ENCODE data around the gene LRRC4C. TPM values are rescaled to one million over a fixed set of nuclear protein-coding genes. Genes with fewer than 3 reads are reported as not detected.

The LRRC4C gene
- total RNA-seq, 1 experiment from 2014 or later, result 0.13 TPM

GRCh38 chr11:41190437-41191082 is 268.9 kb downstream of the LRRC4C start:
- Mint-ChIP-seq H3K36me3 (ENCODE audit: insufficient read depth in 1 of 3, low read depth in 3 of 3) (peaks cover 0 to 5% (median 0%) of the 10 kb centered on the region in 3 experiments; a peak in 1 of 7 replicates), H3K4me3 (no peak overlapping the region), H3K4me1 (peaks cover 3 to 6% of the 10 kb centered on the region in 2 experiments; a peak in 2 of 4 replicates), H3K27me3 (ENCODE audit: low read depth) (no peaks in the 10 kb centered on the region), H3K9me3 (peaks cover 0 to 10% of the 10 kb centered on the region in 2 experiments; a peak in 4 of 5 replicates), H3K27ac (no peak overlapping the region)
- no peaks in the 10 kb centered on the region for H3K9me3 ChIP-seq (ENCODE audit: control insufficient read depth, low read depth, low read length)
- WGBS (ENCODE audit: extremely low coverage, insufficient read length, low lambda C conversion rate), result no CpG with 5 or more reads among the region's 14 CpGs
- H3T11ph ChIP-seq (ENCODE audit: low read length), result no peak overlapping the region
- no peak overlapping the region for H4K91ac ChIP-seq (ENCODE audit: insufficient read length, low read depth, low read length)
- no peak overlapping the region for H3K18ac ChIP-seq (ENCODE audit: insufficient read length, low read depth, low read length)
- H3K27ac ChIP-seq (ENCODE audit: insufficient read length, low read depth, low read length), result no peak overlapping the region
- no peak for TF ChIP-seq CTCF (conservative IDR thresholded peaks at IDR 0.05)
- H2AFZ ChIP-seq (ENCODE audit: low read length), result no peak overlapping the region
- H2BK5ac ChIP-seq (ENCODE audit: insufficient read length, low read length), result no peak overlapping the region
- H2BK120ac ChIP-seq (ENCODE audit: low read depth, low read length, poor library complexity, severe bottlenecking), result no peak overlapping the region
- no peak overlapping the region for H3K14ac ChIP-seq (ENCODE audit: insufficient read depth, low read length)
- no peak overlapping the region for H2BK15ac ChIP-seq (ENCODE audit: low read depth, low read length)
- no peak overlapping the region for H3K9ac ChIP-seq (ENCODE audit: extremely low read depth, insufficient read length, low read length)
- no peaks in the 10 kb centered on the region for H3K27me3 ChIP-seq (ENCODE audit: insufficient read depth, low read length)
- no peak overlapping the region for H3K4ac ChIP-seq (ENCODE audit: low read depth, low read length)
- no peak overlapping the region for H3K4me2 ChIP-seq (ENCODE audit: insufficient read depth, insufficient read length, low read length)
- no peaks in the 10 kb centered on the region for H3K4me1 ChIP-seq (ENCODE audit: insufficient read depth, low read length)
- H4K8ac ChIP-seq (replicated peaks; ENCODE audit: insufficient read length, low read depth, low read length), result no peak overlapping the region
- H3K79me1 ChIP-seq (ENCODE audit: insufficient read depth, low read depth, low read length, poor library complexity, severe bottlenecking), result no peaks in the 10 kb centered on the region
- no peak overlapping the region for H3K56ac ChIP-seq (ENCODE audit: insufficient read length, low read depth, low read length)
- DNase-seq, result no peak
- H2BK12ac ChIP-seq (ENCODE audit: insufficient read length, low read depth, low read length), result no peak overlapping the region
- no peaks in the 10 kb centered on the region for H4K20me1 ChIP-seq (ENCODE audit: control insufficient read depth, insufficient read depth, insufficient read length)
- H4K5ac ChIP-seq (ENCODE audit: insufficient read length, low read depth, low read length), result no peak overlapping the region
- no peaks in the 10 kb centered on the region for H3K79me2 ChIP-seq (ENCODE audit: insufficient read depth, low read length)
- H2AK5ac ChIP-seq (ENCODE audit: insufficient read length, low read length), result no peak overlapping the region
- no peak overlapping the region for H3K23ac ChIP-seq (ENCODE audit: insufficient read length, low read depth, low read length)
- no peak overlapping the region for H2BK20ac ChIP-seq (ENCODE audit: low read depth, low read length, poor library complexity, severe bottlenecking)
- H3K23me2 ChIP-seq (ENCODE audit: insufficient read length, low read depth, low read length, poor library complexity, severe bottlenecking), result no peaks in the 10 kb centered on the region

All from H9 (cell line).